ENCODE measurements around the gene GOLGA6L9.
"Not testable (repeated sequence)": the region's sequence is repeated elsewhere in the genome, so short reads cannot be mapped to it uniquely, and the experiment has no call there.

Gene GOLGA6L9

DNA sequence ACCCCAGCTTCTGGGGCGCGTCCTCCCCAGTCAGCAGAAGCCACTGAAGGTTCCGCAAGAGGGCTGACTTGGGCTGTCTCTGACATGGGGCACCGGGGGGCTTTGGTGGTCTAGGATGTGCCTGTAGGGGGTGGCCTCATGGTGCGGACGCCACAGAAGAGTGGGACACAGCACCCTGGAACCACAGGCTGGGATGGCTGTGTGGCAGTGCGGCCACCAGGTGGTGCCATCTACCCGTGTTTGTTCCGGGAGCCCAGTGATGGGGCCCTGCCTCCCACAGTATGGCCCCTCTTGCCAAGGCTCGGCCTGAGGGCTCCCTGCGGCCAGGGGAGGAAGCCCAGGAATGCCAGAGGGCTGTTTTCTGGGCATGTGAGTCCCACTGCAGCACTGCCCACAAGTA, 38.6 kb downstream of the GOLGA6L9 start:
- DNase-seq (ENCODE audit: low spot score): not testable (repeated sequence)

DNA sequence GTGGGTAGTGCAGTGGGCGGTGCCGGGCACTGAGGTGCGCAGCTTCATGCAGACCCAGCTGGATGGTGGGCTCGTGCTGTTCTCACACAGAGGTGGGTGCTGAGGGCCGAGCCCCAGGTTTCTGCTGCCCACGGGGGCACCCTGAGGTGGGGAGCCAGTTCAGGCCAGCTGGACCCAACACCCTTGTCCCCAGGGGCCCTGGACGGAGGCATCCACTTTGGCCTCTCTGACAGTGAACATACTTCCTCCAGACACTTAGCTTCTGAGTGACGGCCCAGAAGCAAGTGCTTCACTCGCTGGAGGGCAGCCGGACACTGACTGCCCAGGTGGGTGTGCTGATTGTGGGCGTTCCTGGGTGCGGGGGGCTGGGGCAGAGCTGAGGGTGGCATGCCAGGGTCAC, 39.8 kb downstream of the GOLGA6L9 start:
- DNase-seq (ENCODE audit: low spot score): not testable (repeated sequence)

DNA sequence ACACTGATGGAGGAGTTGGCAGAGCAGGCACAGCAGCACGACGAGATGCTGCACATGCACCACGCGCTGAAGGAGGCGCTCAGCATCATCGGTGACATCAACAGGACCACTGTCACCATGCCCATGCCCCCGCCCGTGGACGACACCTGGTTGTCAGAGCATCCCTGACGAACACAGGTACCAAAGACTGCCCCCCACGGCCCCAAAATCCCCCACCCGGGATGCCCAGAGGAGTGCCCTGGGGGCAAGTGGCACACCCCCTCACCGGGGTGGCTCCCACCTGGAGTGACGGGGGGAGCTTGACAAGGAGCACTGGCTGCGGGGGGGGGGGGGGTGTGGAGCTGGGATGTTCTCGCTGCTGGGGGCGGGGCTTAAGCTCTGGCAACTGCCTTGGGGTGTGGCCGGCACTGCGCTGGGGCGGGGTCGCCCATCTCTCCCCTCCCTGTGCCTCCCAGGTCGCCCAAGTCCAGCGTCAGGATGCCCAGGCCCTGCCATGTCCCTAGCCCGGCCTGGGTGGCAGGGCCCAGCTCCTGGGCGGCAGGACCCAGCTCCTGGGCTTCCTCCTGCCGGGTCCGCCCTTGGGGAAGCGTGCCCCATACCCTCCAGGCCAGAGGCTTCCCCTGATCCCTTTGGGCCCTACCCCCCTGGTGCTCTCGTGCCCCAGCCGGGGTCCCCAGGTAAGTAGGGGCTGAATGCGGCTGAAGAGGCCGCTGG, 42.8 kb downstream of the GOLGA6L9 start:
- not testable (repeated sequence) for DNase-seq (ENCODE audit: low spot score)

DNA sequence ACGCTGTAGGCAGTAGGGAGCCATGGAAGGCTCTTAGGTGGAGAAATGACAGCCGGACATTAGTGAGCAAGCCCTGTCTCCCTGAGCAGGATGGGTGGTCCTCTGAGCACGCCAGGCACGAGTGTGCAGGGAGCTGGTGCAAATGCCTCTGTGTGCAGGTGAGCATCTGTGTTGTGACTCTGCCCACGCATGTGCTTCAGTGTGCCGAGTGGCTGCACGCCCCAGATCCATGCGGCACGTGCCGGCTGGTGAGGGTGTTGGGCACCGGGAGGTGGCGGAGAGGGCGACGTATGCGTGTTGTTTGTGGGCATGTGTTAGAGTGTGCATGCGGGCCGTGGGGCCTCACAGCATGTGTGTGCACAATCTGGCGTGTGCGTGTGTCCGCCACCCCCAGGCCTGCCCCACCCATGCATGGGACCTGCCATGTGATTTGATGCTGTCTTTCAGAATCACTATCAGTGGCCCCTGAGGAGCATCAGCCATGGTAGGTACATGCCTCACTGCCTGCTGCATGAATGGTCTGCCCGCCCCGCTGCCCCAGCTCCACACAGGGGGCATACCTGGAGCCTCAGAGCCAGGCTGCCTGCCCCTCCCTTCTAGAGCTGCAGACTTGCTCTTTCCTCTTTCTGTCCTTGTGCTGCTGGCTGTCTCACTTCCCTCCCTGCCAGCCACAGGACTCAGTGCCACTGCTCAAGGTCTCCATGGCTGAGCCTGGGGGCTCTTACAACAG, 45.1 kb downstream of the GOLGA6L9 start:
- DNase-seq (ENCODE audit: low spot score): not testable (repeated sequence)

DNA sequence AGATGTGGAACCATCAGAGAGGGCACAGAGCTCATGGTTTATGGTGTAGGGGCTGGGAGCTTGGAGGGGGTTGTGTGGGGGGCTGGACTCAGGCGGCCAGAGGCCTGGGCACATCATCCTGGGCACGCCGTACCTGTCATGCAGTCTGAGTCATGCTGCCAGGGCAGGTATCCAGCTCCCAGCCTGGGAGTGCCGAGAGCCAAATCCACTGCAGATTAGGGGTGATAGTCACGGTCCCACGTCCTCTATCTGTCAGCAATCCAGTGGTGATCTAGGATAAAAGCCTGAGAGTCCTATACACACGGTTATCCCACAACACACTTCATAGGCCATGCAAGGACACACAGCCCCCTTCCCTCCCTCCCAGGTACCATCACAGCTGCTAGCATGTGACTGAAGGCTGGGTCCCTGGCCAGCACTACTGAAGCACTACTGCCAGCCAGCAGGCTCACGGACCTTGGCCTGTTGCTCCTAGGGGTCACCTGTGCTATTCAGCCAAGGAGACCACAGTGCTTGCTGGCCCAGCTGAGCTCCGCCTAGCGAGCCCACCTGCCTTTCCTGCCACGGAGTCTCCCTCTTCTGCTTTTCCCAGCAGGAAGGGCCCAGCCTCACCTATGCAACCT, 45.8 kb downstream of the GOLGA6L9 start:
- not testable (repeated sequence) for DNase-seq (ENCODE audit: low spot score)

DNA sequence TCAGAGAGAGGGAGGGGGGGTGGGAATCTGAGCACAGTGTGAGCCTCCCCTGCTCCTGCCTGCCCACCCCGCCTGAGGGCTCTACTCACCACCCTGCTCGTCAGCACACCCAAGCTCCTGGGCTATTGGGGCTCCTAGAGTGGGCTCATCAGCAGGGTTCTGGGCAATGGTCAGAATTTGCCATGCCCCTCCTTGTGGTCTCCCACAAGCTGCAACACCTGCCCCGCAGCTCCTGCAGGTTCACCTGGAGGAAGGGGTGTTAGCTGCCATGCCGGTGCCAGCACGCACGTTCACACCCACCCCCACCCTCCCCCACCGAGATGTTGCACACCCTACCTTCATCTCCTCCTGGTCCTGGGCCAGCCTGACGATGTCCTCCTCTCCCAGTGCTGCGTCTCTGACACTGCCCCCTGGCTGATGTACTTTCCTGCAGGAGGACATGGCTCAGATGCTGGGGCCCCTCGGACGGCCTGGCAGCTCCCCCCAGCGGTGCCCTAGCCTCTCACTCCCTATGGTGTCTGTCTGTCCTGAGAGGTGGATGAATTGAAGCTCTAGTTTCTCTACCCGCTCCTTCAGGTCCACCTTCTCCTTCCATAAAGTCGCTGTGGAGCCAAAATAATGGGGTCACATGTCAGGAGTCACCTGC, 47.2 kb downstream of the GOLGA6L9 start:
- DNase-seq (ENCODE audit: low spot score): not testable (repeated sequence)

DNA sequence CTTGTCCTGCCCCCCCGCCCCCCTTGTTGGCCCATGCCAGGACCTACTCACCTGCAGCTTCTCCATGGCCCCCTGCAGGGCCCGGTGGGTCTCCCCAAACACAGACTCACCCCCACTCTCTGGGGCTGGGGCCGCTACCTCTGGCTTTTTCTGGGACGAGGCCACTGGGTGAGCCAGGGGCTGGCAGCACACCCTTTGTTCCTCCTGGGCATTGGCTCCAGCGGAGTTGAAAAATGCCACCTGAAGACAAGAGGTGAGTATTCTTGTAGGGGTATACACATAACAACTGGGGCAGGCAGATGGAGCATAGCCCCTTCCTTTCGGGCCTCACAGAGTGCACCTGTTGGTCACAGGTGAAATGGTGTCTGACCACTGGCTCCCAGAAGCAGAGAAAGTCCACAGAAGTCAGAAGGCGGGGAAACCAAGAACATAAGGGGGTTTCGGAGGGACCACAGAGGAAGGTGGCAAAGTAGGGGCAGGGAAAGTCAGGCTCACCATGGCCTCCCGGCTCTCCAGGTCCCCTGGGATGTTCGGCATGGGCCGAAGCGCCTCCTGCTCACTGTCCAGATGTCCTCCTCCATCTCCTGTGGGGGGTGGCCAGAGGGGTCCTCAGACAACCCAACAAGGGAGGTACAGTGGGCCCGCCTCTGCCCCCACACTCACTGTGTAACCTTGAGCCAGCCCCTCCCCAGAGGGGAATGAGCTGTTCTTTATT, 47.9 kb downstream of the GOLGA6L9 start:
- not testable (repeated sequence) for DNase-seq (ENCODE audit: low spot score)
